ENCODE results near the gene CNGB1.
"Not testable (repeated sequence)": the region's sequence is repeated elsewhere in the genome, so short reads cannot be mapped to it uniquely, and the experiment has no call there.

Gene CNGB1

GRCh38 chr16:57996406-57997175, 25.7 kb upstream of the CNGB1 start:
- peak in 1 of 3 donors; percentile 16 for DNase-seq

DNA sequence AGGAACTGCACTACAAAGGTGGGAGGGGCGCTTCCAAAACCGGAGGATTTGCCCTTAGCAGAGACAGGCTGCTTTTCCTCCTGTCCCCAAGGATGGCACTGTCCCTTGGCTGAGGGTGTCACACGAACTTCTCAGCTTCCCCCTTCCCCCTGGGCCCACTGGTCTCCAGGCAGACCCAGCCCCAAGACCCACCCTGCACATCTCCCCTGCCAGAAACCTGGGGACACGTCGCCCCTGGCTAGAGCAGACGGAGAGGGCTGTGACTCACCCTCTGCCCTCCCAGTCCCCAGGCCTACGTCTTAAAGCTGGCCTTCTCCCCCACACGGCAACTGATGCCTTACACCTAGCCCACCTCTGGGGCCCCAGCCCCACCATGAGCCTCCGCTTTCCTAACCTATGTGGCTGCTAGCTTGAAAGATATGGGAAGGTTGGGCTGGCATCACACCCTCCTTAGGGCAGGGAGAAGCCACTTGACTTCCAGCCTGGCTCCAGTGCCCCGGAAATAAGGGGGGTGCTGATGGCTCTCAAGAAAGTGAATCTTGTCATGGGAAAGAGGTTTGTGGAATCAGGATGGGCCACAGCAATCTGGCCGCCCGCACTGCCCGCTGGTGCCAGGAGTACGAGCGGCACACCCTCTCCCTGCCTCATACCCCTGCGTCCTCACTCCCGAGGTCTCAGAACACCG, 24.9 kb upstream of the CNGB1 start:
- no peak for DNase-seq

DNA sequence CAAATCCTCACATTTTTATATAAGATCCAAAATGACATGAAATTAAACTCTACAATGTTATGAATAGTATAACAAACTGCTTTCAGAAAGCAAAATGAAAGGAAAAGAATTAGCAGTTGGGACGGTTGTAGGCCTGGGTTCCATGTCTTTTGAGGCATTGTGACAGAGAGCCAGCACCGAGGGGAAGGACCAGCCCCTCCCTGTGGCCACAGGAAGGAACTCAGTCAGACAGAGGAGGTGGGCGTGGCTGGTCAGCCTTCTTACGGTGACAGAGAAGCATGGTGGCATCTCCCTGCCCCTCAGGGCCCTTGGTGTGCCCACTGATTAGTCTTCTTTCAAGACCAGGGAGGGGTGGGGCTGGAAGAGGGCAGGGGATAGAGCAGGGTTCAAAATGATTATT, 23.9 kb upstream of the CNGB1 start:
- DNase-seq, result peak; percentile 80 to 89 (median 84)

DNA sequence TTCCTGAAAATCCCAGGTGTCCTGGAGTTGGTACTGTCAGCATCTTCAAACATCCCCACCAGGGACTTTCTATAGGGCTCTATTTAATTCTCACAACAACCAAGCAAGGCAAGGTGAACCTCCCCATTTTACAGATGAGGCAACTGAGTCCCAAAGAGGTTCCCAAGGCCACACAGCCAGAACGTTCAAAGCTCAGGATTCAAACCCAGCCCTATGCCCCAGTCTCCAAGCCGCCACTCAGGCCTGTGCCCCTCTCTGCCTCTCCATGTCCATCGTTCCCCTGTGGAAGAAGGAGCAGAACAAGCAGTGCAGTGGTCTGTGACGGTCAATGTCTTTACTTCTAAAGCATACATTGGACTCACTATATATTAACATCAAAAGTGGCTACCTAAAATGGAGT, 23.4 kb upstream of the CNGB1 start:
- no peak for DNase-seq

- peak in 1 of 3 donors; percentile 14 for DNase-seq
These were observed 23.0 kb upstream of the CNGB1 start for GRCh38 chr16:57993897-57994296.

DNA sequence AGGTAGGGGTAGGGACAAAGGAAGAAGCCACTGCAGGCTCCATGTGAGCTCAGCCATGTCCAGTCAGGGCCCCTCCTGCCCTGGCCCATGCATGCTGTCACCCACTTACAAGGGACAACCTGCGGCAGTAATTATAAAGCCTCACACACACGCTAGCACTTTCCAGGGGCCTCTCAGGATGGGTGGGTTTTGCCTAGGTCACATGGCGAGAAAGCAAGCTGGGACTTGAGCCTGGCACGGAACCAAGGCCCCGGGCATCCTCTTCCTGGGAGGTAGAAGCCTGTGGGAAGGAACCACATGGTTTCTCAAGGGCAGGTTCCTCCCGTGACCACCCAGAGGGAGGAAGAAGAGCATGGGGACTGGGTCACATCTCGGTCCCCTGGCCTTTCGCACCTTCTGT, 22.5 kb upstream of the CNGB1 start:
- DNase-seq, result peak in 1 of 3 donors; percentile 7

GRCh38 chr16:57992084-57992483, 21.2 kb upstream of the CNGB1 start:
- DNase-seq, result peak in 1 of 3 donors; percentile 13

DNA sequence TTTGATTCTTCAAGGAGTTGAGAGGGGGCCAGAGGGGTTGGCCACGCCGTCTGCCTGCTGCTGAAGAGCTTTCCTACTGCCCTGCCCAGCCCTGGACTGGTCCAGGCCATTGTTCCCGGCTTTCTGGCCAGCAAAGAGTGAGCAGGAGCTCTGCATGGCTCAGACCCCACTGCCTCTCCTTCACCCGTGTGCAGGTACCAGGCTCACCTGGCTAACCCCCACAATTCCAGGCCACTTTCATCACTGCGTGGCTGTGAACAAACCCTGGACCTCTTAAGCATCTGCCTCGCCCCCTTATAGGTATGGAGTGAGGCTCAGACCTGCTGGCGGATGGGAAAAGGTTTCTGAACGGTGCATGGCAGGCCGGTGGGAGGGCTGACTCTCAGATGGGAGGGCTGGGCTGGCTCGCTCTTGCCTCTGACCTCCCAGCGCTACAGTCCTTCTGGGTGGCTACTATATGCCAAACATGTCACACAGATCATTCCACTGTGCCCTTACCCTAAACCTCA, 20.7 kb upstream of the CNGB1 start:
- DNase-seq, result no peak

DNA sequence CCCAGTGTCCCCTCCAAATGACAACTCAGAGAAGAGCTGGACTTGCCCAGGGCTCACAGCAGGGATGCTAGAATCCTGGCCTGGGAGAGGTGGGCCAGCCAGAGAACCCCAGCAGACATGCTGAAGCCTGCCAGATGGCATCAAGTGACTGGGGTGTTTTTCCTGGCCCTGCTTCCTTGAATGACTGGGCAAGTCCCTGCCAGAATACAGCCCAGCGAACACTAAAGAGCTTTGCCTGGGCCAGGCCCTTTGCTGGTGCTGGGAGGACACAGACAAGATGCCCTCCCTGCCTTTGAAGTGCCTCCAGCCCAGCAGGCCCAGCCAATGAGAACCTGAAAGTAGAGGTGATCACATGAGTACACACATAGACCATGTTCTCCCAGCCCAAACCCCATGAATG, 18.0 kb upstream of the CNGB1 start:
- no peak for DNase-seq

GRCh38 chr16:57987441-57988177, 16.7 kb upstream of the CNGB1 start:
- DNase-seq, result no peak

- no peak for DNase-seq
These were observed 15.3 kb upstream of the CNGB1 start for GRCh38 chr16:57986196-57986595.

DNA sequence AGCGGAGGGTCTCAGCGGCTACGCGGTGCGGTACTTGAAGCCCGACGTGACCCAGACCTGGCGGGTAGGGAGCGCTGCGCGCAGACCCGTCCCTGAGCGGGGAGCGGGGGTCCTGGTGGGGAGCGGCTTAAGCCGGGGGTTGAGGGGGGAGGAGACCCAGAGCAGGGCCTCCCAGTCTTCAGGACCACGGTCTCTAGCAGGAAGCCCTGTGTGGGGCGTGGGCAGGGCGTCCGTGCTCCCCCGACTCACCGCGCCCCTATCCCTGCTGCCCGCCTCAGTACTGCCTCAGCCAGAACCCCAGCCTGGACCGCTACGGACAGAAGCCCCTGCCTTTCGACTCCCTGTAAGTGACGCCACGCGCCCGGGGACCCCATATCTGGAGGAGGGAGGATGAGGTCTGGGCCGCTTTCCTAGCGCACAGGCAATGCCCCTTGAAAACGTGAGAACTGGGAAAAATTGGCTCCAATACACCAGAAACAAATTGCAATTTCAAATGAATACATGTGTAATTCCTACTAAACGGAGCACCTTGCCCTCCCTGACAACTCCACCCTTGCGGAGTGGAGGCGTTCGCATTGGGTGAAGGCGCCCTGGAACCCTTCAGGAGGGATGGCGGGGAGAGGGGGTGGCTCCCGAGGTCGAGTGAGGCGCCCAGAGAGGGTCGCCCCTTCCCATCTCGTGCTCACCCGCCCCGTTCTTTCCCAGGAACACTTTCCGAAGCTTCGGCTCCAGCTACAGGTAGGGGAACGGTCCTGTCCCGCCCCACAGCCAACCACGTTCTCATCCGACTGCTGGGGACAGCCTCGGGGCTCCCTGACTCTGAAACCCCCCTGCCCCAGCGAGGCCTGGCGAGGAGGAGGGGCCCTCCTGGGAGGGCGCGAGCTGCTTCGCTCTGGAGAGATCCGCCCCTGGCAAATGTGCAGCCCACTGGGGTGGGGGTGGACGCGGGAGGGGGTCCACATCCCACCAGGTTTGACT, 14.6 kb upstream of the CNGB1 start:
- DNase-seq, result no peak

DNA sequence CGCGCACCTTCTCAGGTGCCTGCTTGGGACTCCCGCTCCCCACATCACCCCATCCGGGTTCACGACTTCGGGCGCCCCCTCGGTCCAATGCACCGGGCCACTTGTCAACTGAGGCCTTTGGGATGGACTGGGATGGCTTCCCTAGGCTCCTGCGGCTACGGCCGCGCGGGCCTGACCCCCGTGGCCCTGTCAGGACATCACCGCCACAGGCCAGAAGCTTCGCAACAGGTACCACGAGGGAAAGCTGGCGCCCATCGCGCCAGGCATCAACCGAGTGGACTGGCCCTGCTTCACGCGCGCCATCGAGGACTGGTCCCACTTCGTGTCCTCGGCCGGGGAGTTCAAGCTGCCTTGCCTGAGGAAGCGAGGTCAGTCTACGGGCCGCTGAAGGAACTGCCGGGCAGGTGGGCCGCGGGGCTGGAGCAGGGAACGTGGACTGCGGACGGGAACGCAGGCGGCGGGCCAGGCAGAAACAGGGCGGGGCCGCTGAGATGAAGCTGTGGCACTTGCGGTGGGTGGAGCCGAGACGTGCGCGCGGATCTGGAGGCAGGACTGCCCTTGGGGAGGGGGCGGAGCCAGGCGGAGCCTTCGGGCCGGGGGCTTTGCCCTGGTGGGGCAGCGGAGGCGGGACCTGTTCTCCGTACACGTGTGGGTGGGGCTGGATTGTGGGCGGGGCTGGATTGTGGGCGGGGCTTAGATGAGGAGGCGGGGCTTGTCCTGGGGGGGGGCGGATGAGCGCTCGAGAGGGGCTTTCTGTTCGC, 13.7 kb upstream of the CNGB1 start:
- DNase-seq, result peak; percentile 68 to 81 (median 68)

- DNase-seq, result no peak
These were observed 11.5 kb upstream of the CNGB1 start for GRCh38 chr16:57982385-57982784.

DNA sequence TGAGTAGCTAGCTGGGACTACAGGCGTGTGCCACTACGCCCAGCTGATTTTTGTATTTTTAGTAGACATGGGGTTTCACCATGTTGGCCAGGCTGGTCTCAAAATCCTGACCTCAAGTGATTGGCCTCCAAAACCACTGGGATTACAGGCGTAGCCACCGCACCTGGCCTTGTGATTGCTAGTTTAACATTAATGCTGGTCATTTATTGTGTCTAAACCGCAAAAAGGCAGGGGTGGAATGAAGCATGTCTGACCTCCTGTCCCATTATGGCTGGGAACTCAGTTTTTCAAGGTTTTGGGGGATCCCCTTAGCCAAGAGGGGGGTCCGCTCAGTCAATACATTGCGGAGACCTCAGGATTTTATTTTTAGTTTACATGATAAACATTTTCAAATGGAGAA, 10.7 kb upstream of the CNGB1 start:
- DNase-seq, result no peak

GRCh38 chr16:57979006-57979585, 8.2 kb upstream of the CNGB1 start:
- DNase-seq, result no peak

DNA sequence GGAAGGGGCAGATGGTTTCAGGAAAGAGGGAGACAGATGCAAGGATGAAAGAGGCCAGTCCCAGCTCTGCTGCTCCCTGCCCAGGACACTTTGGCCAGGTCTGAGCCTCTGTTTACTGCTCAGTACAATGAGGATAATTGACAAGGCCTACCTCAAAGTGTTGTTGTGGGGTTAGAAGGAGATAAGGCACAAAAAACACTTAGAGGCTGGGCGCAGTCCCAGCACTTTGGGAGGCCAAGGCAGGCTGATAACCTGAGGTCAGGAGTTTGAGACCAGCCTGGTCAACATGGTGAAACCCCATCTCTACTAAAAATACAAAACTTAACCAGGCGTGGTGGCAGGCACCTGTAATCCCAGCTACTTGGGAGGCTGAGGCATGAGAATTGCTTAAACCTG, 7.1 kb upstream of the CNGB1 start:
- not testable (repeated sequence) for DNase-seq

- peak in 2 of 3 donors; percentile 11 to 23 for DNase-seq
These were observed 6.6 kb upstream of the CNGB1 start for GRCh38 chr16:57977418-57978069.

- DNase-seq, result no peak
These were observed 5.4 kb upstream of the CNGB1 start for GRCh38 chr16:57976331-57976796.

GRCh38 chr16:57972306-57972705, 1.4 kb upstream of the CNGB1 start:
- DNase-seq, result no peak
